Endothelial cell of umbilical vein (primary cell): ENCODE measurements around the gene WRAP73. TPM values are rescaled to one million over a fixed set of nuclear protein-coding genes. Genes with fewer than 3 reads are reported as not detected.

ENCODE experiments used
- BruUV-seq: library from RNA; stranded (reverse); fragments of 400-500 nt; replicated peaks from 2 replicates; lab custom pipeline; 2021; lab: Mats Ljungman, UMichigan
- CTCF ChIA-PET: fragments of 300-600, 350-600 bp; sonication (Branson Sonifier 250); formaldehyde crosslinking; loops from one replicate; lab custom pipeline; 2021; ENCODE audit warnings: antibody characterized with exemption, inconsistent platforms; lab: Charles Lee
- POLR2A ChIA-PET: fragments of 300-600, 350-600 bp; sonication (Branson Sonifier 250); formaldehyde crosslinking; loops from one replicate; lab custom pipeline; 2021; ENCODE audit warnings: antibody characterized with exemption, inconsistent platforms; lab: Charles Lee
- DNase-seq: peaks from one replicate; pipeline ENCODE4 v3.0.0-alpha.2; 2011; ENCODE audit warnings: low read depth, low spot score
- FAIRE-seq: peaks from 2 replicates; lab custom pipeline; 2011; peaks lifted over from hg19 to GRCh38; lab: Jason Lieb, UNC
- H2AFZ ChIP-seq: 2 replicates; pipeline ENCODE4 v1.6.0; 2012; ENCODE audit warnings: low read depth, low read length, control low read depth, inconsistent platforms
- H3K27ac ChIP-seq: 2 replicates; pipeline ENCODE4 v1.5.1; 2011; ENCODE audit warnings: low read depth, mild to moderate bottlenecking, control low read depth, low read length, moderate library complexity; ENCODE audit not compliant: insufficient read depth
- H3K27me3 ChIP-seq, 2 experiments: 2 replicates each; pipeline versions ENCODE4 v1.6.0 to v1.6.1; 2011; ENCODE audit warnings: low read length in 2 of 2, mixed read lengths in 1 of 2; ENCODE audit not compliant: control insufficient read depth in 2 of 2, insufficient read depth in 2 of 2
- H3K36me3 ChIP-seq, 2 experiments: 2 replicates in 1 of 2; 3 replicates in 1 of 2; pipeline ENCODE4 v1.5.1; 2011; ENCODE audit warnings: low read length in 2 of 2, mild to moderate bottlenecking in 1 of 2, moderate library complexity in 1 of 2; ENCODE audit not compliant: control insufficient read depth in 2 of 2, insufficient read depth in 2 of 2; ENCODE audit errors: extremely low read depth in 1 of 2
- H3K4me1 ChIP-seq: 3 replicates; pipeline ENCODE4 v1.5.1; 2011; ENCODE audit warnings: mild to moderate bottlenecking, low read length; ENCODE audit not compliant: control insufficient read depth, insufficient read depth; ENCODE audit errors: extremely low read depth
- H3K4me2 ChIP-seq: 2 replicates; pipeline ENCODE4 v1.6.1; 2011; ENCODE audit warnings: low read length, control low read depth, mixed read lengths; ENCODE audit not compliant: insufficient read depth
- H3K4me3 ChIP-seq, 3 experiments: fragments of 200-600 bp in 1 of 3; sonication (generic), shearing (Covaris generic) in 1 of 3; replicated peaks in 1 of 3; 2 replicates each; pipeline ENCODE4 v1.5.1; 2011 to 2016; ENCODE audit warnings: control low read depth in 3 of 3, low read length in 3 of 3, mild to moderate bottlenecking in 2 of 3, inconsistent platforms in 1 of 3, low read depth in 1 of 3, moderate library complexity in 1 of 3; ENCODE audit not compliant: insufficient read depth in 1 of 3
- H3K79me2 ChIP-seq: 2 replicates; pipeline ENCODE4 v1.6.0; 2012; ENCODE audit warnings: low read length, inconsistent platforms; ENCODE audit not compliant: control insufficient read depth, insufficient read depth
- H3K9ac ChIP-seq: replicated peaks from 2 replicates; pipeline ENCODE3; 2011; ENCODE audit warnings: low read length, control low read depth; ENCODE audit not compliant: insufficient read depth; ENCODE audit errors: extremely low read depth
- H3K9me1 ChIP-seq: replicated peaks from 3 replicates; pipeline ENCODE4 v1.6.0; 2011; ENCODE audit warnings: mild to moderate bottlenecking, low read length; ENCODE audit not compliant: control insufficient read depth, insufficient read depth; ENCODE audit errors: extremely low read depth
- H3K9me3 ChIP-seq: replicated peaks from 2 replicates; pipeline ENCODE4 v1.5.1; 2012; ENCODE audit warnings: low read length, inconsistent platforms; ENCODE audit not compliant: control insufficient read depth, insufficient read depth
- H4K20me1 ChIP-seq: replicated peaks from 2 replicates; pipeline ENCODE3; 2011; ENCODE audit warnings: mild to moderate bottlenecking, low read length; ENCODE audit not compliant: control insufficient read depth, insufficient read depth; ENCODE audit errors: extremely low read depth
- EZH2 ChIP-seq: IDR thresholded peaks from 2 replicates; pipeline ENCODE4 v1.6.1; 2012; ENCODE audit warnings: borderline replicate concordance, low read depth, mild to moderate bottlenecking, moderate library complexity, low read length, inconsistent platforms; ENCODE audit not compliant: severe bottlenecking
- FOS ChIP-seq: IDR thresholded peaks from 2 replicates; pipeline ENCODE4 v1.6.1; 2011; ENCODE audit warnings: mild to moderate bottlenecking, low read length, moderate library complexity, borderline replicate concordance; ENCODE audit not compliant: insufficient read depth
- GATA2 ChIP-seq: IDR thresholded peaks from 2 replicates; pipeline ENCODE4 v1.7.0; 2011; ENCODE audit warnings: low read depth, mild to moderate bottlenecking, moderate library complexity, mixed read lengths, low read length; ENCODE audit not compliant: insufficient read length, insufficient read depth
- JUN ChIP-seq: IDR thresholded peaks from 2 replicates; pipeline ENCODE4 v1.6.1; 2011; ENCODE audit warnings: borderline replicate concordance, low read depth; ENCODE audit not compliant: insufficient read length, insufficient read depth
- MAX ChIP-seq: IDR thresholded peaks from 2 replicates; pipeline ENCODE4 v1.6.1; 2011; ENCODE audit not compliant: insufficient read depth, insufficient read length
- MYC ChIP-seq: IDR thresholded peaks from one replicate; pipeline ENCODE4 v1.6.1; 2011; ENCODE audit warnings: mild to moderate bottlenecking, low read depth, low read length
- POLR2A ChIP-seq: IDR thresholded peaks from 2 replicates; pipeline ENCODE4 v1.6.1; 2012; ENCODE audit warnings: low read depth, mild to moderate bottlenecking, control low read depth, low read length
- POLR2AphosphoS5 ChIP-seq: IDR thresholded peaks from 2 replicates; pipeline ENCODE4 v1.6.1; 2012; ENCODE audit warnings: low read depth, mild to moderate bottlenecking, control low read depth, low read length, moderate library complexity; ENCODE audit not compliant: insufficient read depth
- dilution Hi-C: fragments of 300-500 bp; cut with MboI; formaldehyde crosslinking; loops from one replicate; pipeline ENCODE4 v1.15.0; 2019; ENCODE audit warnings: low sequenced_read_pairs; ENCODE audit not compliant: extremely low pct_ligation_motif_present
- intact Hi-C: fragments of 100-400 bp; cut with micrococcal nuclease; formaldehyde crosslinking; loops from one replicate; pipeline ENCODE4 v1.10.0; 2022
- polyA plus RNA-seq, 4 experiments: library from polyadenylated mRNA; depleted of rRNA in 3 of 4; stranded (reverse) in 3 of 4; unstranded in 1 of 4; fragments of >200 nt; gene quantifications; 2 replicates each; pipeline versions ENCODE4 v1.2.1 to v1.2.3, GENCODE V29; 2011 to 2012; ENCODE audit warnings: missing spikeins in 1 of 4
- total RNA-seq: library from RNA; stranded (reverse); gene quantifications from 2 replicates; pipeline ENCODE4 v1.2.3, GENCODE V29; 2021
- TF ChIP-seq, protein P1 (sequence below), 2 donors: IDR thresholded peaks; 1 replicate in 1 of 2; 2 replicates in 1 of 2; pipeline ENCODE4 v1.5.1; 2011; ENCODE audit warnings: low read length in 2 of 2, mild to moderate bottlenecking in 2 of 2, moderate library complexity in 2 of 2, control low read depth in 1 of 2, inconsistent platforms in 1 of 2, low read depth in 1 of 2; ENCODE audit not compliant: insufficient read depth in 1 of 2; ENCODE audit errors: extremely low read depth in 1 of 2

WRAP73 gene
- total and polyA plus RNA-seq, 2 donors (not counting 3 experiments of a cell fraction or from before 2014, with no cell fraction given) = 23.0 to 50.7 TPM

- H3K9me1 ChIP-seq = no peaks in the 10 kb centered on the region
- no peaks in the 10 kb centered on the region for H3K9me3 ChIP-seq
- peaks cover 39% of the 10 kb centered on the region for H3K4me1 ChIP-seq
- no peak overlapping the region for H3K9ac ChIP-seq
- H3K27me3 ChIP-seq = no peaks in the 10 kb centered on the region
- no peak overlapping the region for H3K27ac ChIP-seq
- peak overlapping the region; percentile 92 for H2AFZ ChIP-seq
- FAIRE-seq = no peak
- peak overlapping the region; percentile 73 for H3K4me2 ChIP-seq
- dilution Hi-C loops = no loop called here
- intact Hi-C loops = no loop called here
- H3K36me3 ChIP-seq = no peaks in the 10 kb centered on the region
- peak overlapping the region in 1 of 3 experiments; percentile 67 for H3K4me3 ChIP-seq
- no peak for DNase-seq
- no peaks in the 10 kb centered on the region for H4K20me1 ChIP-seq
- ChIA-PET CTCF (interaction anchor here (1.8 kb wide), 1 partner anchor 48 kb away, joined by 7 read pairs; no protein-coding TSS in a partner anchor), POLR2A (no interaction called here)
- no peak for TF ChIP-seq MAX
- TF ChIP-seq, protein P1, sequence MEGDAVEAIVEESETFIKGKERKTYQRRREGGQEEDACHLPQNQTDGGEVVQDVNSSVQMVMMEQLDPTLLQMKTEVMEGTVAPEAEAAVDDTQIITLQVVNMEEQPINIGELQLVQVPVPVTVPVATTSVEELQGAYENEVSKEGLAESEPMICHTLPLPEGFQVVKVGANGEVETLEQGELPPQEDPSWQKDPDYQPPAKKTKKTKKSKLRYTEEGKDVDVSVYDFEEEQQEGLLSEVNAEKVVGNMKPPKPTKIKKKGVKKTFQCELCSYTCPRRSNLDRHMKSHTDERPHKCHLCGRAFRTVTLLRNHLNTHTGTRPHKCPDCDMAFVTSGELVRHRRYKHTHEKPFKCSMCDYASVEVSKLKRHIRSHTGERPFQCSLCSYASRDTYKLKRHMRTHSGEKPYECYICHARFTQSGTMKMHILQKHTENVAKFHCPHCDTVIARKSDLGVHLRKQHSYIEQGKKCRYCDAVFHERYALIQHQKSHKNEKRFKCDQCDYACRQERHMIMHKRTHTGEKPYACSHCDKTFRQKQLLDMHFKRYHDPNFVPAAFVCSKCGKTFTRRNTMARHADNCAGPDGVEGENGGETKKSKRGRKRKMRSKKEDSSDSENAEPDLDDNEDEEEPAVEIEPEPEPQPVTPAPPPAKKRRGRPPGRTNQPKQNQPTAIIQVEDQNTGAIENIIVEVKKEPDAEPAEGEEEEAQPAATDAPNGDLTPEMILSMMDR (IDR thresholded peaks at IDR 0.05; ENCODE audit: extremely low read depth in 1 of 2, insufficient read depth in 1 of 2, low read depth in 1 of 2, low read length in 2 of 2) = no peak
- no peak for TF ChIP-seq JUN
- TF ChIP-seq EZH2 = no peak
- TF ChIP-seq MYC = no peak
- TF ChIP-seq POLR2AphosphoS5 = no peak
- TF ChIP-seq GATA2 = no peak
- TF ChIP-seq FOS = no peak
- TF ChIP-seq POLR2A = no peak
- no peaks in the 10 kb centered on the region for H3K79me2 ChIP-seq
- no TSS peak for BruUV-seq
Measured at GRCh38 chr1:3612123-3612522, 37.8 kb downstream of the WRAP73 start.
